Coronary artery (tissue), 2 donors: Measurements from ENCODE around the gene PI4KA.

ENCODE experiments used
- DNase-seq: peaks from one replicate; pipeline ENCODE4 v3.0.0-alpha.2; 2017; ENCODE audit warnings: low spot score
- H3K27ac ChIP-seq, 2 donors: fragments of 200-600 bp; sonication (generic); one replicate each; pipeline ENCODE4 v1.5.1; 2016 to 2019
- H3K4me3 ChIP-seq: fragments of 200-600 bp; sonication (generic); 2 replicates; pipeline ENCODE4 v1.5.1; 2016; ENCODE audit warnings: mild to moderate bottlenecking, moderate library complexity
- TF ChIP-seq, protein P1 (sequence below): fragments of 200-600 bp; sonication (generic); IDR thresholded peaks from one replicate; pipeline ENCODE4 v1.5.1; 2019; ENCODE audit warnings: antibody characterized with exemption

PI4KA gene

DNA sequence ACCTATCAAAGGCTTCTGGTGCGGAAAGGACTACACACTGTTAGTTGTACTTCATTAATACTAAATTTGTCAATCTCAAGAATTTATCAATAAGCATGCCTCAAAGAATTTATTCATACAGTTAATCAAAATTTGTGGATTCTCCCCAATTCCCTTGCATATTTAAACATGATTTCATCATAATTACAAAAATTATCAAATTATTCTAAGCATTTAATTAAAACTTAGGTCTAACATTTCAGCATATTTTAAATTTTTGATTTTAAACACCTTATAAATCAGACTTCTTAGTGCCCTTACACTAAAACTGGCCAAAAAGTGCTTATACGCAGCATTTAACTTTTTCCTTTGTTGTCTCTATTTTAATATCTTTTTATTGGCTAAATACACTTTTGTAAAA lies 98.5 kb downstream of the PI4KA start:
- TF ChIP-seq, protein P1, sequence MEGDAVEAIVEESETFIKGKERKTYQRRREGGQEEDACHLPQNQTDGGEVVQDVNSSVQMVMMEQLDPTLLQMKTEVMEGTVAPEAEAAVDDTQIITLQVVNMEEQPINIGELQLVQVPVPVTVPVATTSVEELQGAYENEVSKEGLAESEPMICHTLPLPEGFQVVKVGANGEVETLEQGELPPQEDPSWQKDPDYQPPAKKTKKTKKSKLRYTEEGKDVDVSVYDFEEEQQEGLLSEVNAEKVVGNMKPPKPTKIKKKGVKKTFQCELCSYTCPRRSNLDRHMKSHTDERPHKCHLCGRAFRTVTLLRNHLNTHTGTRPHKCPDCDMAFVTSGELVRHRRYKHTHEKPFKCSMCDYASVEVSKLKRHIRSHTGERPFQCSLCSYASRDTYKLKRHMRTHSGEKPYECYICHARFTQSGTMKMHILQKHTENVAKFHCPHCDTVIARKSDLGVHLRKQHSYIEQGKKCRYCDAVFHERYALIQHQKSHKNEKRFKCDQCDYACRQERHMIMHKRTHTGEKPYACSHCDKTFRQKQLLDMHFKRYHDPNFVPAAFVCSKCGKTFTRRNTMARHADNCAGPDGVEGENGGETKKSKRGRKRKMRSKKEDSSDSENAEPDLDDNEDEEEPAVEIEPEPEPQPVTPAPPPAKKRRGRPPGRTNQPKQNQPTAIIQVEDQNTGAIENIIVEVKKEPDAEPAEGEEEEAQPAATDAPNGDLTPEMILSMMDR, result no peak
- DNase-seq, result no peak
- H3K27ac ChIP-seq, result no peak overlapping the region
- H3K4me3 ChIP-seq, result no peak overlapping the region

DNA sequence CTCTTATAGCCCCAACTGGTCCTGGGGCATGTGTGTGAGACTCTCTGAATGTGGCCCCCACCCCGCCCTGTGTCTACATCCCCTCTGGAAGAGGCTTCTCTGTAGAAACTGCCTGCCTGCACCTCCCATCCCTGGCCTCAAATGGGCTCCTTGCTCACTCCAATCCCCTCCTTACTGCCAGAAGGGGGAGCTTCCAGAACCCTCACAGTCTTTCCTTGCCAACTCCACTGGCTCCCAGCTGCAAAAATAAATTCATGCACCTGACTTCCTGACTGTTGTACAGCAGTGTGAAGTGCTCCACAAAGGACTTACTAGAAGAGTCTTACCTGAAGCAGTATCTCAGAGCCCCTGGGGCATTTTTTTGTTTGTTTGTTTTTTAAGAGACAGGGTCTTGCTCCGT lies 99.9 kb downstream of the PI4KA start:
- DNase-seq, result no peak
- TF ChIP-seq, protein P1, result no peak

GRCh38 chr22:20756846-20757245 lies 101.8 kb downstream of the PI4KA start:
- H3K4me3 ChIP-seq, result no peak overlapping the region
- no peak overlapping the region for H3K27ac ChIP-seq
- TF ChIP-seq, protein P1, result no peak
- DNase-seq, result no peak

More for the DNA sequence above, 99.9 kb downstream of the PI4KA start:
- Histone ChIP-seq H3K27ac (no peak overlapping the region), H3K4me3 (no peak overlapping the region)

DNA sequence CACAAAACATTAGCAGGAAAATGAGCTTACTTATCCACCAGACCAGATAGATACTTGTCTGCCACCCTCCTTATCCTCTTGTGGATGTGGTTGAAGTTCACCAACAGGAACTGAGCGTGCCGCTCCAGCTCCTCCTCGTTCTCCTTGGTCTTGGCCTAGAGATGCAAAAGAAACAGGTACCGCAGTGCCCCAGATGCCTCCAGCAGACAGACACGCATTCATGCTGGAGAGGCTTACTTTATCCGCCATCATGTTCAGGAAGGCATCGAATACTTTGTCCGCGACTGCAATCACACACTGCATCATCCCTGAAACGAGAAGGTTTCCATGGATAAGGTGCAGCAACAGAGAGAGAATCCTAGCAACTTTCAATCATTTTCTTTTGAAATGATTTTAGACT lies 105.7 kb downstream of the PI4KA start:
- TF ChIP-seq, protein P1, result no peak

DNA sequence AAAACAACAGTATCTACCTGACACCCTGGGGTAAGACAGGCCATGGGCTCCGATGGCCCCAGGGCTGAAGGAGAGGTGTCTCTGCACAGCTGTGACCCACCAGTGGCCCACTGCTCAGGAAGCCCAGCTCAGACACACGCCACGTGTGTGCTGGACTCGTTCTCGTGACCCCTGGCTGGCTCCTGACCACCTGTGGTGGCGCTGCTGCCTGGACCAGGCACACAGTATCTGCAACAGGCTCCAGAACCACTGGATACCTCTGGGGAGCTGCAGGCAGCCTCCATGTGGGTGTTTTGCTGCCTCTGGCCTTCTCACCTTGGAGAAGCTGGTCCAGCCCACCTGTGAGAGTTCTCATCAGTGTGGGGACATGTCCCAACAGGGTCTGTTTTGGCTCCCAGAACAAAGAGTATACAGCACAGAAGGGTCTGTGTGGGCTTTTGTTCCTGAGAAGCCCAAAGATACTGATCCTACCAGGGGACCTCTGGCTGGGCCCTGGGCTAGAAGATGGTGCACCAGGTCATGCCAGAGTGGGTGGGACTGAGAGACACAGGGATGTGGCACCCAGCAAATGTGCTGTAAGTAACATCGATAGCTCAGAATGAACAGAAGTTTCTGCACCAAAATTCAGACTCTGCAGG lies 106.4 kb downstream of the PI4KA start:
- DNase-seq, result no peak
- TF ChIP-seq, protein P1, result no peak
- no peak overlapping the region for H3K27ac ChIP-seq
- no peak overlapping the region for H3K4me3 ChIP-seq

More for the DNA sequence above, 105.7 kb downstream of the PI4KA start:
- Histone ChIP-seq H3K27ac (no peak overlapping the region), H3K4me3 (no peak overlapping the region)
- DNase-seq, result no peak

GRCh38 chr22:20751185-20751851 lies 107.3 kb downstream of the PI4KA start:
- no peak for DNase-seq
- H3K27ac ChIP-seq, result no peak overlapping the region
- TF ChIP-seq, protein P1, result no peak
- no peak overlapping the region for H3K4me3 ChIP-seq
